Lower lobe of right lung (tissue), 2 donors: ENCODE measurements around the gene CTNNA2. TPM values are rescaled to one million over a fixed set of nuclear protein-coding genes. Genes with fewer than 3 reads are reported as not detected.

Experiments used
- ATAC-seq, 2 donors: fragments of 200-7000 bp; cut with Tn5 transposase; one replicate each; pipeline ENCODE4 v1.9.1; 2020 to 2022; ENCODE audit warnings: mild to moderate bottlenecking in 2 of 2, moderate library complexity in 2 of 2
- DNase-seq: peaks from one replicate; pipeline ENCODE4 v3.0.0-alpha.2; 2020
- H3K27ac ChIP-seq: fragments of 200-600 bp; one replicate; pipeline ENCODE4 v1.8.0; 2022
- H3K27me3 ChIP-seq: fragments of 200-600 bp; one replicate; pipeline ENCODE4 v1.8.0; 2022; ENCODE audit warnings: low read depth
- H3K36me3 ChIP-seq: fragments of 200-600 bp; one replicate; pipeline ENCODE4 v1.8.0; 2022; ENCODE audit warnings: mild to moderate bottlenecking
- H3K4me1 ChIP-seq: fragments of 200-600 bp; one replicate; pipeline ENCODE4 v1.8.0; 2022
- H3K4me3 ChIP-seq: fragments of 200-600 bp; one replicate; pipeline ENCODE4 v1.8.0; 2022; ENCODE audit warnings: mild to moderate bottlenecking
- H3K9me3 ChIP-seq: fragments of 200-600 bp; one replicate; pipeline ENCODE4 v1.8.0; 2022
- CTCF ChIP-seq: fragments of 200-600 bp; IDR thresholded peaks from one replicate; pipeline ENCODE4 v1.8.0; 2022; ENCODE audit warnings: antibody characterized with exemption, mild to moderate bottlenecking
- intact Hi-C: fragments of 100-400 bp; cut with DNase I; formaldehyde crosslinking; loops from one replicate; pipeline ENCODE4 v1.11.0; 2022
- total RNA-seq: library from RNA; stranded (reverse); fragmentation: NEBNext Ultra II Directional; extraction: Animal tissue kit (Norgen Biotek cat#: 25700); gene quantifications from one replicate; pipeline ENCODE4 v1.2.1, GENCODE V29; 2021
- donor health status: DM: no; HTN: yes; CAD: no; lungs with severe emphysema.

Gene CTNNA2
- total RNA-seq, 1 donor from 2014 or later: not detected

GRCh38 chr2:80040226-80040625 lies 527.4 kb downstream of the CTNNA2 start:
- H3K4me3 ChIP-seq: no peak overlapping the region
- intact Hi-C loops: no loop called here
- no peak overlapping the region for H3K27ac ChIP-seq
- H3K27me3 ChIP-seq: no peaks in the 10 kb centered on the region
- H3K4me1 ChIP-seq: no peaks in the 10 kb centered on the region
- TF ChIP-seq CTCF: no peak
- DNase-seq: no peak
- H3K9me3 ChIP-seq: no peaks in the 10 kb centered on the region
- no peaks in the 10 kb centered on the region for H3K36me3 ChIP-seq
- ATAC-seq: no peak

- Histone ChIP-seq H3K36me3 (no peaks in the 10 kb centered on the region), H3K27me3 (no peaks in the 10 kb centered on the region), H3K9me3 (no peaks in the 10 kb centered on the region), H3K27ac (no peak overlapping the region), H3K4me3 (no peak overlapping the region), H3K4me1 (no peaks in the 10 kb centered on the region)
- intact Hi-C loops: no loop called here
- no peak for ATAC-seq
- DNase-seq: no peak
- TF ChIP-seq CTCF: no peak
Observed at GRCh38 chr2:80042635-80043034, 529.8 kb downstream of the CTNNA2 start.

- no peak for ATAC-seq
Observed at GRCh38 chr2:80048296-80048695, 535.4 kb downstream of the CTNNA2 start.

GRCh38 chr2:80050246-80050645 lies 537.4 kb downstream of the CTNNA2 start:
- Histone ChIP-seq H3K4me3 (no peak overlapping the region), H3K9me3 (no peaks in the 10 kb centered on the region), H3K4me1 (no peaks in the 10 kb centered on the region), H3K27ac (no peak overlapping the region), H3K27me3 (no peaks in the 10 kb centered on the region), H3K36me3 (no peaks in the 10 kb centered on the region)
- no peak for TF ChIP-seq CTCF
- DNase-seq: no peak
- ATAC-seq: no peak
- intact Hi-C loops: no loop called here

More at GRCh38 chr2:80048296-80048695, 535.4 kb downstream of the CTNNA2 start:
- no peak for TF ChIP-seq CTCF
- no peak overlapping the region for H3K27ac ChIP-seq
- no peak for DNase-seq
- no peaks in the 10 kb centered on the region for H3K27me3 ChIP-seq
- H3K4me3 ChIP-seq: no peak overlapping the region
- H3K4me1 ChIP-seq: no peaks in the 10 kb centered on the region
- intact Hi-C loops: no loop called here
- no peaks in the 10 kb centered on the region for H3K36me3 ChIP-seq
- H3K9me3 ChIP-seq: no peaks in the 10 kb centered on the region

- no peak for TF ChIP-seq CTCF
- Histone ChIP-seq H3K36me3 (no peaks in the 10 kb centered on the region), H3K9me3 (no peaks in the 10 kb centered on the region), H3K4me3 (no peak overlapping the region), H3K27ac (no peak overlapping the region), H3K4me1 (no peaks in the 10 kb centered on the region), H3K27me3 (no peaks in the 10 kb centered on the region)
- intact Hi-C loops: no loop called here
- ATAC-seq: no peak
- no peak for DNase-seq
Observed at GRCh38 chr2:80053522-80054345, 540.9 kb downstream of the CTNNA2 start.
